Tibial artery (tissue), 4 donors: ENCODE measurements around the gene ZGPAT.
A peak's percentile ranks its signal among the peaks of the same experiment; 100 is the strongest.

Experiments used
- DNase-seq, 2 donors: peaks; one replicate each; pipeline ENCODE4 v3.0.0-alpha.2; 2019
- H3K27ac ChIP-seq, 2 donors: fragments of 200-600 bp; sonication (generic) in 1 of 2; 1 replicate in 1 of 2; 2 replicates in 1 of 2; pipeline ENCODE4 v1.5.1; 2018 to 2019; ENCODE audit warnings: mild to moderate bottlenecking in 1 of 2
- H3K27me3 ChIP-seq, 2 donors: fragments of 200-600 bp; sonication (generic) in 1 of 2; one replicate each; pipeline versions ENCODE4 v1.5.1 to v1.6.0; 2016 to 2019
- H3K36me3 ChIP-seq, 3 donors: fragments of 200-600 bp; sonication (generic) in 2 of 3; one replicate each; pipeline ENCODE4 v1.5.1; 2016 to 2019; ENCODE audit warnings: mild to moderate bottlenecking in 2 of 3
- H3K4me1 ChIP-seq, 4 donors: fragments of 200-600 bp; sonication (generic) in 2 of 4; 1 replicate in 3 of 4; 2 replicates in 1 of 4; pipeline ENCODE4 v1.5.1; 2016 to 2019
- H3K4me3 ChIP-seq, 2 donors: fragments of 200-600 bp; sonication (generic) in 1 of 2; 1 replicate in 1 of 2; 2 replicates in 1 of 2; pipeline ENCODE4 v1.5.1; 2018 to 2019; ENCODE audit warnings: mild to moderate bottlenecking in 2 of 2
- H3K9me3 ChIP-seq, 3 donors: fragments of 200-600 bp; sonication (generic) in 1 of 3; one replicate each; pipeline ENCODE4 v1.5.1; 2016 to 2019
- CTCF ChIP-seq, 2 experiments: fragments of 200-600 bp in 1 of 2; fragments of 450-650 bp in 1 of 2; IDR thresholded peaks; one replicate each; pipeline ENCODE4 v1.5.1; 2017 to 2019; ENCODE audit warnings: antibody characterized with exemption in 2 of 2, mild to moderate bottlenecking in 1 of 2, moderate library complexity in 1 of 2
- intact Hi-C: fragments of 100-400 bp; cut with DNase I; formaldehyde crosslinking; loops from one replicate; pipeline ENCODE4 v1.15.0; 2023; ENCODE audit warnings: low total_unique reads

Gene ZGPAT

GRCh38 chr20:63738687-63739129, 30.9 kb downstream of the ZGPAT start:
- H3K27me3 ChIP-seq, result no peaks in the 10 kb centered on the region
- peaks cover 0 to 41% (median 31%) of the 10 kb centered on the region in 4 donors for H3K4me1 ChIP-seq
- no peak for TF ChIP-seq CTCF (IDR thresholded peaks at IDR 0.05)
- intact Hi-C loops, result loop anchor here (10.0 kb wide), 2 partner anchors 84 to 126 kb away; partner anchors contain the start of genes ABHD16B, RTEL1, STMN3 and TPD52L2
- peak; percentile 58 to 88 for DNase-seq
- peaks cover 35 to 53% (median 48%) of the 10 kb centered on the region in 3 donors for H3K36me3 ChIP-seq
- H3K9me3 ChIP-seq, result no peaks in the 10 kb centered on the region
- peak overlapping the region; percentile 84 to 98 for H3K27ac ChIP-seq
- H3K4me3 ChIP-seq, result peak overlapping the region; percentile 57 to 63

GRCh38 chr20:63739130-63740069, 31.6 kb downstream of the ZGPAT start, which contains the start of gene SLC2A4RG:
Gene SLC2A4RG (plus strand): TSS chr20:63739776. CDS start chr20:63739913, 137 bp downstream.
- H3K4me1 ChIP-seq, result peaks cover 0 to 41% (median 31%) of the 10 kb centered on the region in 4 donors
- intact Hi-C loops, result loop anchor here (10.0 kb wide), 3 partner anchors 85 to 125 kb away; partner anchors contain the start of genes ABHD16B, GMEB2, RTEL1 and STMN3

GRCh38 chr20:63740070-63740626, 32.3 kb downstream of the ZGPAT start:
- Histone ChIP-seq H3K27me3 (no peaks in the 10 kb centered on the region), H3K4me1 (peaks cover 0 to 41% (median 31%) of the 10 kb centered on the region in 4 donors), H3K4me3 (peak overlapping the region; percentile 84 to 93), H3K27ac (peak overlapping the region; percentile 97), H3K36me3 (peaks cover 24 to 41% (median 34%) of the 10 kb centered on the region in 3 donors), H3K9me3 (no peaks in the 10 kb centered on the region)
- TF ChIP-seq CTCF (IDR thresholded peaks at IDR 0.05), result no peak
- intact Hi-C loops, result loop anchor here (10.0 kb wide), 1 partner anchor 115 kb away; the partner anchor contains the start of gene GMEB2
- DNase-seq, result peak; percentile 42 to 86

More at GRCh38 chr20:63739130-63740069, 31.6 kb downstream of the ZGPAT start, which contains the start of gene SLC2A4RG:
- H3K9me3 ChIP-seq, result no peaks in the 10 kb centered on the region
- peak within 1 kb of the TSS; percentile 97 to 98 for H3K27ac ChIP-seq
- peak; percentile 62 to 90 for DNase-seq
- peaks cover 31 to 49% (median 41%) of the 10 kb centered on the region in 3 donors for H3K36me3 ChIP-seq
- no peak for TF ChIP-seq CTCF (IDR thresholded peaks at IDR 0.05)
- peak within 1 kb of the TSS; percentile 84 to 93 for H3K4me3 ChIP-seq
- no peaks in the 10 kb centered on the region for H3K27me3 ChIP-seq

- Histone ChIP-seq H3K4me3 (peak overlapping the region; percentile 84 to 93), H3K27ac (peak overlapping the region; percentile 97), H3K9me3 (no peaks in the 10 kb centered on the region), H3K27me3 (no peaks in the 10 kb centered on the region), H3K4me1 (peaks cover 0 to 41% (median 31%) of the 10 kb centered on the region in 4 donors), H3K36me3 (peaks cover 22 to 35% (median 27%) of the 10 kb centered on the region in 3 donors)
- intact Hi-C loops, result loop anchor here (10.0 kb wide), 1 partner anchor 116 kb away; the partner anchor contains the start of gene GMEB2
- DNase-seq, result peak; percentile 94 to 98
- TF ChIP-seq CTCF (IDR thresholded peaks at IDR 0.05), result no peak
Measured at GRCh38 chr20:63740627-63741353, 33.0 kb downstream of the ZGPAT start.

- Histone ChIP-seq H3K4me1 (peaks cover 0 to 41% (median 31%) of the 10 kb centered on the region in 4 donors), H3K36me3 (peaks cover 22 to 35% (median 23%) of the 10 kb centered on the region in 3 donors), H3K9me3 (no peaks in the 10 kb centered on the region), H3K27ac (peak overlapping the region; percentile 97), H3K27me3 (no peaks in the 10 kb centered on the region), H3K4me3 (peak overlapping the region; percentile 84 to 93)
- no peak for TF ChIP-seq CTCF (IDR thresholded peaks at IDR 0.05)
- intact Hi-C loops, result loop anchor here (10.0 kb wide), 1 partner anchor 117 kb away; the partner anchor contains the start of gene GMEB2
- no peak for DNase-seq
Measured at GRCh38 chr20:63741354-63741675, 33.5 kb downstream of the ZGPAT start.
